HEK293 (cell line): Measurements from ENCODE around the gene CRYBB2.

Source experiments
- CTCF ChIA-PET: fragments of 350-600 bp; formaldehyde crosslinking; extraction: SDS; loops from one replicate; lab custom pipeline; 2021; ENCODE audit warnings: antibody characterized with exemption; lab: Yijun Ruan, JAX
- POLR2A ChIA-PET: fragments of 300-600 bp; formaldehyde crosslinking; extraction: SDS; loops from one replicate; lab custom pipeline; 2020; ENCODE audit warnings: antibody characterized with exemption, inconsistent platforms; lab: Yijun Ruan, JAX
- H3K27ac ChIP-seq: fragments of 200-500 bp; sonication (Bioruptor generic); 2 replicates; pipeline ENCODE4 v1.5.1; 2014; ENCODE audit warnings: low read depth, low read length, control low read depth, inconsistent platforms; ENCODE audit errors: extremely low read depth
- H3K36me3 ChIP-seq, 2 experiments: fragments of 200-500 bp in 1 of 2; sonication (Bioruptor generic) in 1 of 2; 1 replicate in 1 of 2; 2 replicates in 1 of 2; pipeline ENCODE4 v1.5.1; 2014 to 2017; ENCODE audit warnings: inconsistent platforms in 2 of 2, low read length in 2 of 2; ENCODE audit not compliant: control insufficient read depth in 2 of 2, insufficient read depth in 1 of 2
- H3K4me1 ChIP-seq: fragments of 200-500 bp; sonication (Bioruptor generic); 2 replicates; pipeline ENCODE4 v1.5.1; 2014; ENCODE audit warnings: mild to moderate bottlenecking, low read length, inconsistent platforms; ENCODE audit not compliant: control insufficient read depth, insufficient read depth
- H3K4me3 ChIP-seq: 2 replicates; pipeline ENCODE4 v1.5.1; 2011; ENCODE audit warnings: low read depth, mild to moderate bottlenecking, control low read depth, low read length, moderate library complexity
- H3K9me3 ChIP-seq: fragments of 200-500 bp; sonication (Bioruptor generic); 2 replicates; pipeline ENCODE4 v1.5.1; 2014; ENCODE audit warnings: low read depth, low read length, inconsistent platforms; ENCODE audit not compliant: control insufficient read depth, insufficient read depth
- PRDM10 ChIP-seq: fragments of 450-650 bp; formaldehyde crosslinking; IDR thresholded peaks from 2 replicates; pipeline ENCODE4 v1.5.1; 2016; ENCODE audit warnings: missing biosample characterization, missing genetic modification characterization
- PRDM4 ChIP-seq: fragments of 450-650 bp; formaldehyde crosslinking; IDR thresholded peaks from 2 replicates; pipeline ENCODE4 v1.5.1; 2017; ENCODE audit warnings: missing biosample characterization, missing genetic modification characterization
- SALL2 ChIP-seq: fragments of 450-650 bp; formaldehyde crosslinking; IDR thresholded peaks from 2 replicates; pipeline ENCODE4 v1.5.0; 2017; ENCODE audit warnings: missing biosample characterization, mild to moderate bottlenecking, missing genetic modification characterization, borderline replicate concordance
- SCRT2 ChIP-seq: fragments of 450-650 bp; formaldehyde crosslinking; IDR thresholded peaks from 2 replicates; pipeline ENCODE4 v1.5.1; 2016; ENCODE audit warnings: missing biosample characterization, missing genetic modification characterization
- ZIC2 ChIP-seq: fragments of 450-650 bp; formaldehyde crosslinking; IDR thresholded peaks from 2 replicates; pipeline ENCODE4 v1.5.1; 2016; ENCODE audit warnings: missing biosample characterization, missing genetic modification characterization
- ZNF112 ChIP-seq: fragments of 450-650 bp; formaldehyde crosslinking; IDR thresholded peaks from 2 replicates; pipeline ENCODE4 v1.5.0; 2017; ENCODE audit warnings: missing biosample characterization, missing genetic modification characterization
- ZNF148 ChIP-seq: fragments of 450-650 bp; formaldehyde crosslinking; IDR thresholded peaks from 2 replicates; pipeline ENCODE4 v1.5.0; 2017; ENCODE audit warnings: missing biosample characterization, missing genetic modification characterization, borderline replicate concordance
- ZNF223 ChIP-seq: fragments of 450-650 bp; formaldehyde crosslinking; IDR thresholded peaks from 2 replicates; pipeline ENCODE4 v1.5.1; 2016; ENCODE audit warnings: missing biosample characterization, missing genetic modification characterization
- ZNF274 ChIP-seq, 2 experiments: fragments of 200-500 bp in 1 of 2; fragments of 450-650 bp in 1 of 2; sonication (Bioruptor generic) in 1 of 2; formaldehyde crosslinking in 1 of 2; IDR thresholded peaks; 2 replicates each; pipeline versions ENCODE4 v1.5.1 to v1.6.1; 2014 to 2016; ENCODE audit warnings: borderline replicate concordance in 1 of 2, inconsistent platforms in 1 of 2, low read length in 1 of 2, missing biosample characterization in 1 of 2, missing genetic modification characterization in 1 of 2
- ZNF341 ChIP-seq: fragments of 450-650 bp; formaldehyde crosslinking; IDR thresholded peaks from 2 replicates; pipeline ENCODE4; 2016; ENCODE audit warnings: low read depth, missing biosample characterization, missing genetic modification characterization
- ZNF391 ChIP-seq: fragments of 450-650 bp; formaldehyde crosslinking; IDR thresholded peaks from 2 replicates; pipeline ENCODE4 v1.5.1; 2016; ENCODE audit warnings: low read depth, missing biosample characterization, missing genetic modification characterization, borderline replicate concordance
- ZNF518A ChIP-seq: fragments of 450-650 bp; formaldehyde crosslinking; conservative IDR thresholded peaks from 2 replicates; pipeline ENCODE4 v1.5.1; 2016; ENCODE audit warnings: low read depth, missing biosample characterization, missing genetic modification characterization
- ZNF548 ChIP-seq: fragments of 450-650 bp; formaldehyde crosslinking; IDR thresholded peaks from 2 replicates; pipeline ENCODE4 v1.5.1; 2016; ENCODE audit warnings: missing biosample characterization, missing genetic modification characterization
- ZNF677 ChIP-seq: fragments of 450-650 bp; IDR thresholded peaks from 2 replicates; pipeline ENCODE4 v1.5.0; 2018; ENCODE audit warnings: missing biosample characterization, mild to moderate bottlenecking, missing genetic modification characterization, moderate library complexity
- TF ChIP-seq, protein P1 (sequence below): fragments of 450-650 bp; formaldehyde crosslinking; IDR thresholded peaks from 2 replicates; pipeline ENCODE4 v1.5.1; 2017; ENCODE audit warnings: missing biosample characterization, missing genetic modification characterization

The CRYBB2 gene

GRCh38 chr22:25208743-25209505, 10.5 kb upstream of the CRYBB2 start:
- TF ChIP-seq ZNF518A (tag by site-specific recombination) (no peak), ZNF148 (tag by site-specific recombination) (no peak), ZIC2 (no peak), SALL2 (no peak), SCRT2 (no peak), PRDM10 (no peak), PRDM4 (tag by site-specific recombination) (no peak), ZNF341 (tag by site-specific recombination) (no peak), ZNF548 (no peak), ZNF223 (no peak), ZNF391 (tag by site-specific recombination) (no peak), ZNF112 (tag by site-specific recombination) (no peak), ZNF274 (IDR thresholded peaks at IDR 0.05; ENCODE audit: low read length) (no peak), ZNF274 (tag by site-specific recombination; IDR thresholded peaks at IDR 0.05; ENCODE audit: borderline replicate concordance) (no peak), ZNF677 (tag by site-specific recombination) (no peak)
- TF ChIP-seq, protein P1, sequence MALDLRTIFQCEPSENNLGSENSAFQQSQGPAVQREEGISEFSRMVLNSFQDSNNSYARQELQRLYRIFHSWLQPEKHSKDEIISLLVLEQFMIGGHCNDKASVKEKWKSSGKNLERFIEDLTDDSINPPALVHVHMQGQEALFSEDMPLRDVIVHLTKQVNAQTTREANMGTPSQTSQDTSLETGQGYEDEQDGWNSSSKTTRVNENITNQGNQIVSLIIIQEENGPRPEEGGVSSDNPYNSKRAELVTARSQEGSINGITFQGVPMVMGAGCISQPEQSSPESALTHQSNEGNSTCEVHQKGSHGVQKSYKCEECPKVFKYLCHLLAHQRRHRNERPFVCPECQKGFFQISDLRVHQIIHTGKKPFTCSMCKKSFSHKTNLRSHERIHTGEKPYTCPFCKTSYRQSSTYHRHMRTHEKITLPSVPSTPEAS (tag by site-specific recombination) = no peak
- Histone ChIP-seq H3K4me3 (no peak overlapping the region), H3K36me3 (no peaks in the 10 kb centered on the region), H3K9me3 (no peaks in the 10 kb centered on the region), H3K27ac (no peak overlapping the region), H3K4me1 (no peaks in the 10 kb centered on the region)
- ChIA-PET CTCF (no interaction called here), POLR2A (no interaction called here)
